Panc1 (cell line): ENCODE measurements around the gene UBE2E1. TPM values are rescaled to one million over a fixed set of nuclear protein-coding genes. Genes with fewer than 3 reads are reported as not detected.

Experiments used
- ATAC-seq: fragments of 200-7000 bp; cut with Tn5 transposase; 2 replicates; pipeline ENCODE4 v1.9.1; 2020; ENCODE audit warnings: mild to moderate bottlenecking, moderate library complexity
- BruUV-seq: library from RNA; stranded (reverse); fragments of 400-500 nt; replicated peaks from 2 replicates; lab custom pipeline; 2021; lab: Mats Ljungman, UMichigan
- CTCF ChIA-PET: fragments of 300-600 bp; sonication (Branson Sonifier 250); formaldehyde crosslinking; loops from one replicate; lab custom pipeline; 2022; ENCODE audit warnings: antibody characterized with exemption; lab: Charles Lee
- POLR2A ChIA-PET: fragments of 300-600 bp; sonication (Branson Sonifier 250); formaldehyde crosslinking; loops from one replicate; lab custom pipeline; 2022; ENCODE audit warnings: antibody characterized with exemption; lab: Charles Lee
- DNase-seq: peaks from one replicate; pipeline ENCODE4 v3.0.0-alpha.2; 2010; ENCODE audit warnings: low read depth, low spot score
- H3K27ac ChIP-seq: 2 replicates; pipeline ENCODE4 v1.5.1; 2011; ENCODE audit warnings: mild to moderate bottlenecking, low read length, inconsistent platforms
- H3K27me3 ChIP-seq: fragments of 200-500 bp; sonication (Bioruptor generic); 2 replicates; pipeline ENCODE4 v1.6.0; 2014; ENCODE audit warnings: low read length, inconsistent platforms; ENCODE audit not compliant: control insufficient read depth, insufficient read depth
- H3K36me3 ChIP-seq: fragments of 200-500 bp; sonication (Bioruptor generic); 2 replicates; pipeline ENCODE4 v1.5.1; 2014; ENCODE audit warnings: inconsistent platforms, mild to moderate bottlenecking, low read length, moderate library complexity; ENCODE audit not compliant: control insufficient read depth, insufficient read depth
- H3K4me1 ChIP-seq: 2 replicates; pipeline ENCODE4 v1.5.1; 2011; ENCODE audit warnings: inconsistent platforms, mild to moderate bottlenecking, low read length, moderate library complexity; ENCODE audit not compliant: control insufficient read depth, insufficient read depth
- H3K4me3 ChIP-seq, 2 experiments: 2 replicates each; pipeline ENCODE4 v1.5.1; 2011 to 2012; ENCODE audit warnings: low read depth in 2 of 2, low read length in 2 of 2, mild to moderate bottlenecking in 2 of 2, inconsistent platforms in 1 of 2, moderate library complexity in 1 of 2
- H3K9me3 ChIP-seq: fragments of 200-500 bp; sonication (Bioruptor generic); 2 replicates; pipeline ENCODE4 v1.5.1; 2014; ENCODE audit warnings: low read depth, mild to moderate bottlenecking, inconsistent platforms, low read length, moderate library complexity; ENCODE audit not compliant: control insufficient read depth, insufficient read depth
- CTCF ChIP-seq: fragments of 450-650 bp; IDR thresholded peaks from 2 replicates; pipeline ENCODE4 v1.5.1; 2017; ENCODE audit warnings: mild to moderate bottlenecking
- POLR2AphosphoS5 ChIP-seq: IDR thresholded peaks from 2 replicates; pipeline ENCODE4 v1.6.1; 2012; ENCODE audit warnings: mild to moderate bottlenecking, low read depth, low read length, moderate library complexity
- REST ChIP-seq, 2 experiments: IDR thresholded peaks; 2 replicates each; pipeline ENCODE4 v1.6.1; 2011 to 2012; ENCODE audit warnings: low read depth in 2 of 2, control low read depth in 1 of 2, low read length in 1 of 2, mild to moderate bottlenecking in 1 of 2, moderate library complexity in 1 of 2; ENCODE audit not compliant: insufficient read depth in 1 of 2
- SIN3A ChIP-seq: IDR thresholded peaks from 2 replicates; pipeline ENCODE4 v1.6.1; 2012; ENCODE audit warnings: low read depth, mild to moderate bottlenecking, low read length, moderate library complexity, borderline replicate concordance; ENCODE audit not compliant: insufficient read depth
- TCF7L2 ChIP-seq: IDR thresholded peaks from 2 replicates; pipeline ENCODE4 v1.6.1; 2011; ENCODE audit warnings: mild to moderate bottlenecking, low read depth, low read length, inconsistent platforms
- in situ Hi-C: cut with HindIII; loops from 2 replicates; pipeline ENCODE4 v1.10.0; 2016; ENCODE audit warnings: low sequenced_read_pairs, low pct_unique_long_range_greater_than_20kb
- intact Hi-C: fragments of 100-400 bp; cut with micrococcal nuclease; formaldehyde crosslinking; loops from one replicate; pipeline ENCODE4 v1.10.0; 2022; ENCODE audit not compliant: unreplicated experiment
- total RNA-seq: library from RNA; stranded (reverse); gene quantifications from one replicate; pipeline ENCODE4 v1.2.1, GENCODE V29; 2021; ENCODE audit not compliant: unreplicated experiment

The UBE2E1 gene
- total RNA-seq, 1 experiment from 2014 or later = 127 TPM

DNA sequence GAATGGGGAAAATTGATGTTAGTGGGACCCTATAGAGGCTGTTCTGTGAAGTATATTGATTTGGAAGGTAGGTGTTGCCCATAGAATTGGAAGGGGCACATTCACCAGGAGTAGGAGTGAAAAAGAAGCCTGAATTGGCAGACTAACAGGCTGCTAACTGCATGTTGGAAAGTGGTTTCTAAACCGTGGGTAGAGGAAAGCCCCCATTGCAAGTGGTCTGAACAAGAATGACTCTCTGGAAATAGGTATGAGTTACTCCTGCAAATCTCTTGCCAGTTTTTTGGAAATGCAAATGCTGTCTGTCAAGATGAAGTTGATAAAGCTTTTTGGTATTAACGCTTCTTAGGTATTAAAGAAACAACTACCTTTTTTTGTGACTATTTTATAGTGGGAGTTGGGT lies 3.5 kb downstream of the UBE2E1 start:
- ChIA-PET CTCF (no interaction called here), POLR2A (interaction anchor here (0.6 kb wide), 1 partner anchor 8 kb away, joined by 3 read pairs; no protein-coding TSS in a partner anchor)
- H3K4me3 ChIP-seq = peak overlapping the region; percentile 63 to 68
- peaks cover 8% of the 10 kb centered on the region; the same call in 1 of the 2 replicates for H3K36me3 ChIP-seq
- peak overlapping the region; percentile 96 for H3K27ac ChIP-seq
- in situ Hi-C loops (no loop called here), intact Hi-C loops (loop anchor here (10.0 kb wide), 1 partner anchor 144 kb away; no protein-coding TSS in a partner anchor)
- no peak for DNase-seq
- peaks cover 38% of the 10 kb centered on the region for H3K4me1 ChIP-seq
- no TSS peak for BruUV-seq
- no peaks in the 10 kb centered on the region for H3K27me3 ChIP-seq
- no peak for TF ChIP-seq SIN3A
- no peak for TF ChIP-seq CTCF
- no peak for TF ChIP-seq TCF7L2
- no peak for TF ChIP-seq REST (IDR thresholded peaks at IDR 0.05; ENCODE audit: insufficient read depth in 1 of 2, low read depth in 2 of 2, low read length in 1 of 2)
- no peak for TF ChIP-seq POLR2AphosphoS5
- ATAC-seq = no peak
- no peaks in the 10 kb centered on the region for H3K9me3 ChIP-seq

DNA sequence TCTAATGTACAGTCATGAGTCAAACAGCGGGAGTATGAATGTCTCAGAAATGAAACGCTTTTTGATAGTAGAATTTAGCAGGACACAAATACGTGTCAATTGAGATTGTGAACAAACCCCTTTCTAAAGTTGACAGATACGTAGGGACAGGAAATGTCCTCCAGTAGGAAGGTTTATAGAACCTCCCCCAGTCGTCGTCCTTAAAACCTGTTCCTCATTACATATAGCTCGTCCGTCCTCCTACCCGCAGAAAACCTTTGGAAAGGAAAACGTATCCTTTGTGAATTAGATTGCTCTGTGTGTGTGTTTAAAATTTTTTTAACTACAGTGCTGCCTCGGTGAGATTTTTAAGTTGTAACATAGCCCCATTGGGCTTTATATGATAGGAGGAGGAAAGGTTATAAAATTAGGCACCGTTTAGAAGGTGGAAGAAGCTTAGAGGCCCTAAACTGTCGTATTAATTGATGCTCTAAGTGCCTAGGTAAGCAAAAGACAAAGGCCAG lies 4.1 kb downstream of the UBE2E1 start:
- H3K4me1 ChIP-seq = peaks cover 32% of the 10 kb centered on the region
- DNase-seq (no peak), ATAC-seq (no peak)
- no peaks in the 10 kb centered on the region for H3K9me3 ChIP-seq
- intact Hi-C loops = loop anchor here (10.0 kb wide), 1 partner anchor 145 kb away; no protein-coding TSS in a partner anchor
- no TSS peak for BruUV-seq
- H3K36me3 ChIP-seq = peaks cover 8% of the 10 kb centered on the region; the same call in 1 of the 2 replicates
- H3K27me3 ChIP-seq = no peaks in the 10 kb centered on the region
- peak overlapping the region; percentile 63 to 68 for H3K4me3 ChIP-seq
- TF ChIP-seq SIN3A (no peak), TCF7L2 (no peak), CTCF (no peak), POLR2AphosphoS5 (no peak), REST (IDR thresholded peaks at IDR 0.05; ENCODE audit: insufficient read depth in 1 of 2, low read depth in 2 of 2, low read length in 1 of 2) (no peak)
- POLR2A ChIA-PET = no interaction called here
- H3K27ac ChIP-seq = peak overlapping the region; percentile 96
- in situ Hi-C loops = no loop called here
- CTCF ChIA-PET = no interaction called here
